ENCODE data around the gene PARP12. TPM values are rescaled to one million over a fixed set of nuclear protein-coding genes. Genes with fewer than 3 reads are reported as not detected.

PARP12 gene
- total and polyA plus RNA-seq, 2 of the 13 experiments (the other 11 are each of a cell fraction or from before 2014, with no cell fraction given): 15.5 to 35.2 TPM

DNA sequence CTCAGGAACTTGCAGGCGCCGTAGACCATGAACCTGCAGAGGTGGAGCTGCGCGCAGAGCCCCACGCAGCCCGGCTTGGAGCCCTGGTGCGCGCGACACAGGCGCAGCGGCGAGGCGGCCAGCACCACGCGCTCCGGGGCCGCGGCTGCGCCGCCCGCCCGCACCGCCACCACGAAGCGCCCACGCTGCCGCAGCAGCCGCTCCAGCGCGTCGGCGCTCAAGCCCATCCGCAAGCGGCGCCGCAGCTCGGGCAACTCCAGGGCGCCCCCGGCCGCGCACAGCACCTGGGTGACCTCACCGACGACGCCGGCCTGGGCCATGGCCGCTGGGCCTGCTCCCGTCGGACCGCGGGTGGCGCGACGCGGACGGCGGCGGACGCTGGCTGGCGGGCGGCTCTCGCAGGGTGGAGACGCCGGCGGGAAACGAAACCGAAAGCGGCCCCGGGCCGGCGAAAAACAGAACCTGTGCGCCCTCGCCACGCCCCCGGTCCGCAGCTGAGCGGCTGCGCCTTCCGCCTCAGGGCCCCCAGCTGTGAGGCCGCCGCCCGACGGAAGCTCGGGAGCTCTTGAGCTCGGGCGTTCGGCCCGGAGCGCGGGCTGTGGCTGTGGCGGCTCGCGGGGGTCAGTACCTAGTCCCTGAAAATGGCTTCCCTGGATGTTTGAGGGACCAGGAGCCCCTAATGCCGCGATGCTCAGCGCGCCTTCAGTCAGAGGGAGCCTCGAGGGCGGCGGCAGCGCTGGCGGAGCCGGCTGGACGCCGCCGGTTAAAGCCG, at the start of gene PARP12 (continued):
- TF ChIP-seq, protein P1, sequence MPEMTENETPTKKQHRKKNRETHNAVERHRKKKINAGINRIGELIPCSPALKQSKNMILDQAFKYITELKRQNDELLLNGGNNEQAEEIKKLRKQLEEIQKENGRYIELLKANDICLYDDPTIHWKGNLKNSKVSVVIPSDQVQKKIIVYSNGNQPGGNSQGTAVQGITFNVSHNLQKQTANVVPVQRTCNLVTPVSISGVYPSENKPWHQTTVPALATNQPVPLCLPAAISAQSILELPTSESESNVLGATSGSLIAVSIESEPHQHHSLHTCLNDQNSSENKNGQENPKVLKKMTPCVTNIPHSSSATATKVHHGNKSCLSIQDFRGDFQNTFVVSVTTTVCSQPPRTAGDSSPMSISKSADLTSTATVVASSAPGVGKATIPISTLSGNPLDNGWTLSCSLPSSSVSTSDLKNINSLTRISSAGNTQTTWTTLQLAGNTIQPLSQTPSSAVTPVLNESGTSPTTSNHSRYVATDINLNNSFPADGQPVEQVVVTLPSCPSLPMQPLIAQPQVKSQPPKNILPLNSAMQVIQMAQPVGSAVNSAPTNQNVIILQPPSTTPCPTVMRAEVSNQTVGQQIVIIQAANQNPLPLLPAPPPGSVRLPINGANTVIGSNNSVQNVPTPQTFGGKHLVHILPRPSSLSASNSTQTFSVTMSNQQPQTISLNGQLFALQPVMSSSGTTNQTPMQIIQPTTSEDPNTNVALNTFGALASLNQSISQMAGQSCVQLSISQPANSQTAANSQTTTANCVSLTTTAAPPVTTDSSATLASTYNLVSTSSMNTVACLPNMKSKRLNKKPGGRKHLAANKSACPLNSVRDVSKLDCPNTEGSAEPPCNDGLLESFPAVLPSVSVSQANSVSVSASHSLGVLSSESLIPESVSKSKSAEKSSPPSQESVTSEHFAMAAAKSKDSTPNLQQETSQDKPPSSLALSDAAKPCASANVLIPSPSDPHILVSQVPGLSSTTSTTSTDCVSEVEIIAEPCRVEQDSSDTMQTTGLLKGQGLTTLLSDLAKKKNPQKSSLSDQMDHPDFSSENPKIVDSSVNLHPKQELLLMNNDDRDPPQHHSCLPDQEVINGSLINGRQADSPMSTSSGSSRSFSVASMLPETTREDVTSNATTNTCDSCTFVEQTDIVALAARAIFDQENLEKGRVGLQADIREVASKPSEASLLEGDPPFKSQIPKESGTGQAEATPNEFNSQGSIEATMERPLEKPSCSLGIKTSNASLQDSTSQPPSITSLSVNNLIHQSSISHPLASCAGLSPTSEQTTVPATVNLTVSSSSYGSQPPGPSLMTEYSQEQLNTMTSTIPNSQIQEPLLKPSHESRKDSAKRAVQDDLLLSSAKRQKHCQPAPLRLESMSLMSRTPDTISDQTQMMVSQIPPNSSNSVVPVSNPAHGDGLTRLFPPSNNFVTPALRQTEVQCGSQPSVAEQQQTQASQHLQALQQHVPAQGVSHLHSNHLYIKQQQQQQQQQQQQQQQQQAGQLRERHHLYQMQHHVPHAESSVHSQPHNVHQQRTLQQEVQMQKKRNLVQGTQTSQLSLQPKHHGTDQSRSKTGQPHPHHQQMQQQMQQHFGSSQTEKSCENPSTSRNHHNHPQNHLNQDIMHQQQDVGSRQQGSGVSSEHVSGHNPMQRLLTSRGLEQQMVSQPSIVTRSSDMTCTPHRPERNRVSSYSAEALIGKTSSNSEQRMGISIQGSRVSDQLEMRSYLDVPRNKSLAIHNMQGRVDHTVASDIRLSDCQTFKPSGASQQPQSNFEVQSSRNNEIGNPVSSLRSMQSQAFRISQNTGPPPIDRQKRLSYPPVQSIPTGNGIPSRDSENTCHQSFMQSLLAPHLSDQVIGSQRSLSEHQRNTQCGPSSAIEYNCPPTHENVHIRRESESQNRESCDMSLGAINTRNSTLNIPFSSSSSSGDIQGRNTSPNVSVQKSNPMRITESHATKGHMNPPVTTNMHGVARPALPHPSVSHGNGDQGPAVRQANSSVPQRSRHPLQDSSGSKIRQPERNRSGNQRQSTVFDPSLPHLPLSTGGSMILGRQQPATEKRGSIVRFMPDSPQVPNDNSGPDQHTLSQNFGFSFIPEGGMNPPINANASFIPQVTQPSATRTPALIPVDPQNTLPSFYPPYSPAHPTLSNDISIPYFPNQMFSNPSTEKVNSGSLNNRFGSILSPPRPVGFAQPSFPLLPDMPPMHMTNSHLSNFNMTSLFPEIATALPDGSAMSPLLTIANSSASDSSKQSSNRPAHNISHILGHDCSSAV (CRISPR knock-in tag; IDR thresholded peaks at IDR 0.05; ENCODE audit: borderline replicate concordance): no peak
- TF ChIP-seq, protein P2, sequence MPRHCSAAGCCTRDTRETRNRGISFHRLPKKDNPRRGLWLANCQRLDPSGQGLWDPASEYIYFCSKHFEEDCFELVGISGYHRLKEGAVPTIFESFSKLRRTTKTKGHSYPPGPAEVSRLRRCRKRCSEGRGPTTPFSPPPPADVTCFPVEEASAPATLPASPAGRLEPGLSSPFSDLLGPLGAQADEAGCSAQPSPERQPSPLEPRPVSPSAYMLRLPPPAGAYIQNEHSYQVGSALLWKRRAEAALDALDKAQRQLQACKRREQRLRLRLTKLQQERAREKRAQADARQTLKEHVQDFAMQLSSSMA (CRISPR knock-in tag; IDR thresholded peaks at IDR 0.05): no peak
- TF ChIP-seq ZNF709 (CRISPR knock-in tag; IDR thresholded peaks at IDR 0.05) (peak; percentile 56), CCAR2 (optimal IDR thresholded peaks at IDR 0.05; ENCODE audit: low read depth, low read length) (no peak), MAZ (IDR thresholded peaks at IDR 0.05; ENCODE audit: borderline replicate concordance, low read depth, low read length) (no peak), MAZ (CRISPR knock-in tag; IDR thresholded peaks at IDR 0.05; ENCODE audit: low read depth) (peak; percentile 87), MBD4 (IDR thresholded peaks at IDR 0.05; ENCODE audit: borderline replicate concordance, low read length) (no peak), ZFYVE20 (CRISPR knock-in tag; IDR thresholded peaks at IDR 0.05; ENCODE audit: borderline replicate concordance, low read depth) (no peak), PAF1 (CRISPR knock-in tag; IDR thresholded peaks at IDR 0.05) (no peak), PRPF4 (IDR thresholded peaks at IDR 0.05; ENCODE audit: low read depth, low read length, poor library complexity, severe bottlenecking) (no peak), TCF12 (IDR thresholded peaks at IDR 0.05) (no peak), TCF12 (CRISPR knock-in tag; IDR thresholded peaks at IDR 0.05) (no peak), ZNF232 (CRISPR knock-in tag; IDR thresholded peaks at IDR 0.05; ENCODE audit: borderline replicate concordance) (no peak), NR2C2 (CRISPR knock-in tag; IDR thresholded peaks at IDR 0.05; ENCODE audit: borderline replicate concordance) (no peak)
- TF ChIP-seq, protein P3, sequence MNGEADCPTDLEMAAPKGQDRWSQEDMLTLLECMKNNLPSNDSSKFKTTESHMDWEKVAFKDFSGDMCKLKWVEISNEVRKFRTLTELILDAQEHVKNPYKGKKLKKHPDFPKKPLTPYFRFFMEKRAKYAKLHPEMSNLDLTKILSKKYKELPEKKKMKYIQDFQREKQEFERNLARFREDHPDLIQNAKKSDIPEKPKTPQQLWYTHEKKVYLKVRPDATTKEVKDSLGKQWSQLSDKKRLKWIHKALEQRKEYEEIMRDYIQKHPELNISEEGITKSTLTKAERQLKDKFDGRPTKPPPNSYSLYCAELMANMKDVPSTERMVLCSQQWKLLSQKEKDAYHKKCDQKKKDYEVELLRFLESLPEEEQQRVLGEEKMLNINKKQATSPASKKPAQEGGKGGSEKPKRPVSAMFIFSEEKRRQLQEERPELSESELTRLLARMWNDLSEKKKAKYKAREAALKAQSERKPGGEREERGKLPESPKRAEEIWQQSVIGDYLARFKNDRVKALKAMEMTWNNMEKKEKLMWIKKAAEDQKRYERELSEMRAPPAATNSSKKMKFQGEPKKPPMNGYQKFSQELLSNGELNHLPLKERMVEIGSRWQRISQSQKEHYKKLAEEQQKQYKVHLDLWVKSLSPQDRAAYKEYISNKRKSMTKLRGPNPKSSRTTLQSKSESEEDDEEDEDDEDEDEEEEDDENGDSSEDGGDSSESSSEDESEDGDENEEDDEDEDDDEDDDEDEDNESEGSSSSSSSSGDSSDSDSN (CRISPR knock-in tag; IDR thresholded peaks at IDR 0.05): peak; percentile 97
- TF ChIP-seq, protein P4, sequence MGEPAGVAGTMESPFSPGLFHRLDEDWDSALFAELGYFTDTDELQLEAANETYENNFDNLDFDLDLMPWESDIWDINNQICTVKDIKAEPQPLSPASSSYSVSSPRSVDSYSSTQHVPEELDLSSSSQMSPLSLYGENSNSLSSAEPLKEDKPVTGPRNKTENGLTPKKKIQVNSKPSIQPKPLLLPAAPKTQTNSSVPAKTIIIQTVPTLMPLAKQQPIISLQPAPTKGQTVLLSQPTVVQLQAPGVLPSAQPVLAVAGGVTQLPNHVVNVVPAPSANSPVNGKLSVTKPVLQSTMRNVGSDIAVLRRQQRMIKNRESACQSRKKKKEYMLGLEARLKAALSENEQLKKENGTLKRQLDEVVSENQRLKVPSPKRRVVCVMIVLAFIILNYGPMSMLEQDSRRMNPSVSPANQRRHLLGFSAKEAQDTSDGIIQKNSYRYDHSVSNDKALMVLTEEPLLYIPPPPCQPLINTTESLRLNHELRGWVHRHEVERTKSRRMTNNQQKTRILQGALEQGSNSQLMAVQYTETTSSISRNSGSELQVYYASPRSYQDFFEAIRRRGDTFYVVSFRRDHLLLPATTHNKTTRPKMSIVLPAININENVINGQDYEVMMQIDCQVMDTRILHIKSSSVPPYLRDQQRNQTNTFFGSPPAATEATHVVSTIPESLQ (CRISPR knock-in tag; conservative IDR thresholded peaks at IDR 0.05): no peak
